GM18951 (cell line): ENCODE measurements around the gene SYCE3.

Source experiments
- POLR2A ChIP-seq: IDR thresholded peaks from 4 replicates; pipeline ENCODE4 v1.6.1; 2011; ENCODE audit warnings: mild to moderate bottlenecking; ENCODE audit not compliant: insufficient read length, insufficient read depth; ENCODE audit errors: extremely low read depth
- in situ Hi-C: fragments of 300-500 bp; cut with MboI; formaldehyde crosslinking; loops from one replicate; pipeline ENCODE4 v1.12.0; 2022; ENCODE audit warnings: low sequenced_read_pairs, mixed read lengths, inconsistent platforms; ENCODE audit not compliant: unreplicated experiment

Gene SYCE3

DNA sequence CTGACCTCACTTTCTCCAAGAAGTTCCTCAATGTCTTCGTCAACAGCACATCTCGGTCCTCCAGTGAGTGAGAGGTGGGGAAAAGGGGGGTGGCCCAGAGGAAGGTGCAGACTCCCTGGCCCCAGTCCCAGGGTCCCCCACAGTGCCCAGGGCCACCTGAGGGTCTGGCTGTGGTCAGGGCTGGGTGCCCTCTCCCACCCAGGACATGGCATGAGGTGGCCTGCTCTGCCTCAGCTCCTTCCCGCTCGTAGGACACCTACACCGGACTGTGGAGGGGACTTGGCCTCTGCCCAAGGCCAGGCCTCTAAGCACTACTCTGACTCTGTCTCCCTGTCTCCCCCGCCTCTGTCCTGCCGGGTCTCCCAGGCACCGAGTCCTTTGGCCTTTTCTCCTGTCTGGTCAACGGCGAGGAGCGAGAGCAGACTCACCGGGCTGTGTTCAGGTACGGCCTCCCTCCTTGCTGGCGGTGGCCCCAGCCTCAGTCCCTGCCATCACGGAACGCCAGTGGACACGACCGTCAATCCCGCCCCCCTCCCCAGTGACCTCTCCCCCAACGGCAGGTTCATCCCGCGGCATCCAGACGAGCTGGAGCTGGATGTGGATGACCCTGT lies 42.4 kb upstream of the SYCE3 start:
- in situ Hi-C loops = no loop called here
- TF ChIP-seq POLR2A = no peak

DNA sequence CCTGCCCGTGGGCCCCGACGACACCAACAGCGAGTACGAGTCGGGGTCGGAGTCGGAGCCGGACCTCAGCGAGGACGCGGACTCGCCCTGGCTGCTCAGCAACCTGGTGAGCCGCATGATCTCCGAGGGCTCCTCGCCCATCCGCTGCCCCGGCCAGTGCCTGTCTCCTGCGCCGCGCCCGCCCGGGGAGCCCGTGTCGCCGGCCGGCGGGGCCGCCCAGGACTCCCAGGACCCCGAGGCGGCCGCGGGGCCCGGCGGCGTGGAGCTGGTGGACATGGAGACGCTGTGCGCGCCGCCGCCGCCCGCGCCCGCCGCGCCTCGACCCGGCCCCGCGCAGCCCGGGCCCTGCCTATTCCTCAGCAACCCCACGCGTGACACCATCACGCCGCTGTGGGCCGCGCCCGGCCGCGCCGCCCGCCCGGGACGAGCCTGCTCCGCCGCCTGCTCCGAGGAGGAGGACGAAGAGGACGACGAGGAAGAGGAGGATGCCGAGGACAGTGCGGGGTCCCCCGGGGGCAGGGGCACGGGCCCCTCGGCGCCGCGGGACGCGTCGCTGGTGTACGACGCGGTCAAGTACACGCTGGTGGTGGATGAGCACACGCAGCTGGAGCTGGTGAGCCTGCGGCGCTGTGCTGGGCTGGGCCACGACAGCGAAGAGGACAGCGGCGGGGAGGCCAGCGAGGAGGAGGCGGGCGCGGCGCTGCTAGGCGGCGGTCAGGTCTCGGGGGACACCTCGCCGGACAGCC lies 41.7 kb upstream of the SYCE3 start:
- no peak for TF ChIP-seq POLR2A
- in situ Hi-C loops = no loop called here

GRCh38 chr22:50603511-50604255 lies 41.0 kb upstream of the SYCE3 start:
- in situ Hi-C loops = no loop called here
- no peak for TF ChIP-seq POLR2A

GRCh38 chr22:50602338-50602700 lies 39.6 kb upstream of the SYCE3 start:
- in situ Hi-C loops = no loop called here
- no peak for TF ChIP-seq POLR2A

- in situ Hi-C loops = no loop called here
- no peak for TF ChIP-seq POLR2A
Measured at GRCh38 chr22:50601669-50602337, 39.1 kb upstream of the SYCE3 start.

DNA sequence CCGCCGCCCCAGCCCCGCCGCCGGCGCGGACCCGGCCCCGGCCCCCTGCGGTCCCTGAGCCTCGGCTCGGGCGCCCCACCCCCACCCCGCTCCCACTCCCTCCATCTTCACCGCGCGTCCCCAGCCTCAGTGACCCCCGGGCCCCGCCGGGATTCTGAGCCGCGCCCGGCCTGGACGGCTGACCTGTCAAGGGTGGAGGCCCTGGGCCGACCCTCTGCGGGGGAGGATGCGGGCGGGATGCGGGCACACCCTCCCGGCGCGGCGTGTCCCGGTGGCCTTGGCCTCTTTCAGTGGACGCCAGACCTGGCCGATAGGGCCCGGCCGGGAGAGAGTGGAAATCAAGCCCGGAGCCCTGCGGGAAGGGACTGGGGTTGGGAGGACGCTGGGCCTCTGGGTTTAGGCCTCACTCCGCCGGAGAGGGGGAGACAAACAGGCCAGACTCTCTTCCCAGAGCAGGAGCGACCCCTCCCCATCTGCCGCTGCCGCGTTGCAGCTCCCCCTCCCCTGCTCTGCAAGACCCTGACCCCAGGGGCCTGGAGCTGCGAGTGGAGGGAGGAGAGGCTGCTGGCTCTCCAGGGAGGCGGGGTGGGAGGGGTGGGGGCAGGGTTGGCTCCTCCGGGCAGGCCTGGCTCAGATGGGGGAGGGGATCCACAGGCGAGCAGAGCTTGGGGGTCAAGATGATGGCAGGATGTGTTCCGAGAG lies 38.4 kb upstream of the SYCE3 start:
- in situ Hi-C loops = no loop called here

DNA sequence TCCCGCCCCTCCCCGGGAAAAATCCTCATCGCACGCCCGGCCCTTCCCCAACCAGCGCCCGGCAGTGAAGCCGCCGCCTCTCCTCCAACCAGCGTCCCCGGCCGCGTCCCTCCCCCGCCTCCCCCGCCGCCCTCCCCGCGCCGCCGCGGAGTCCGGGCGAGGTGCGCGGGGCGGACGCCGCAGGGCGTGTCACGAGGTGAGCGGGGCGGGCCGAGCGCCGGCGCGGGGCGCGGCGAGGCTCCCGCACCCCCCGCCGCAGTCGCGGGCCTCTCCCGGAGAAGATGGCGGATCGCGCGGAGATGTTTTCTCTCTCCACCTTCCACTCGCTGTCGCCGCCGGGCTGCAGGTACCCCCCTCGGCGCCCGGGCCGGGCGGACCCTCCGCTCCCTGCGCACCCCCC lies 37.8 kb upstream of the SYCE3 start, which contains the start of gene MAPK8IP2:
MAPK8IP2 (plus strand) TSS at position 256 of the 400 bp plus-strand sequence; CDS start at position 282, 26 bp downstream.
- no peak for TF ChIP-seq POLR2A

More for the DNA sequence above, 38.4 kb upstream of the SYCE3 start:
- no peak for TF ChIP-seq POLR2A

DNA sequence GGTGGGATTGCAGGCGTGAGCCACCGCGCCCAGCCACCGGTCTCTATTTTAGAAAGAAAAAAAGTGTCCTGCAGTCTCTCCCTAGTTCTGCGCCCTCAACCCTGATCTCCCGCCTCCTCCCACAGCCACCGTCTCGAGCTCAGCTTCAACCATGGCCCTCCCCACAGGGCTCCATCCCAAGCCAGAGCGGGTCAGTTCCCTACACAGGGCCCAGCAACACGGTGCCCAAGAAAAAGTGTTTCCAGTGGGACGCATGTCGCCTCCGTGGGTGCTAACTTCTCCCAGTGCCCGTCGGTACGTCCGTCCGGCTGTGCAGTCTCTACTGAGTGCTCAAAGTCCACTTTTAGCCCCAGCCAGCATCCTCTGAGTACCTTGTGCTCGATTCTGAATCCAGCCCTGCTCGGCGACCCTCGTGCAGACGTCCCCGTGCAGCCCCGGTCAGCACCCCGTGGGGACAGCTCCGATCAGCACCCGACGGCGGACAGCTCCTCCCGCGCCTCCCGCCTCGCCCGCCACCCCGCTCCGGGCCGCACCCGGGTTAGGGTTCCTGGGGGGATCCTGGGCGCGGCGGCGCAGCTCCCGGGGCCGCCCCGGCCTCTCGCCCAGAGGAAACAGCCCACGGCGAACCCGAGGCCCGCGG lies 37.2 kb upstream of the SYCE3 start:
- in situ Hi-C loops = no loop called here
- no peak for TF ChIP-seq POLR2A

More for the DNA sequence above, 37.8 kb upstream of the SYCE3 start, which contains the start of gene MAPK8IP2:
- in situ Hi-C loops = no loop called here

DNA sequence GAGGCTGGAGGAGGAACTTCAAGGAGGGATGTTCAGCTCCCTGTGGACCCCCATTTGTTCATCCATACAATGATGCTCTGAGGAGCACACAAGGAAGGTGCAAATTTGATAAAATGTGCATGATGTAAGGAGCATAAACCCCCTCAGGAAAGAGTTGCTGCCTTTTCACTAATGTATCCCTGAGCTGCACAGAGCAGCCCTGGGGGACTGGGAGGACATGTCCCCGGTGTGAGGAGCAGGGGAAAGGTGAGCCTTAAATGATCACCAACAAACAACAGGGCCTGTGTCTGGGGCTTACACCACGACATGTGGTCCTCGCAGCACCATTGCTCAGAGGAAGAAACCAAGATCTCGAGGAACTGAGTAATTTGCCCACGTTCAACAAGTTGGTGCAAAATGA lies 34.4 kb upstream of the SYCE3 start:
- in situ Hi-C loops = no loop called here

DNA sequence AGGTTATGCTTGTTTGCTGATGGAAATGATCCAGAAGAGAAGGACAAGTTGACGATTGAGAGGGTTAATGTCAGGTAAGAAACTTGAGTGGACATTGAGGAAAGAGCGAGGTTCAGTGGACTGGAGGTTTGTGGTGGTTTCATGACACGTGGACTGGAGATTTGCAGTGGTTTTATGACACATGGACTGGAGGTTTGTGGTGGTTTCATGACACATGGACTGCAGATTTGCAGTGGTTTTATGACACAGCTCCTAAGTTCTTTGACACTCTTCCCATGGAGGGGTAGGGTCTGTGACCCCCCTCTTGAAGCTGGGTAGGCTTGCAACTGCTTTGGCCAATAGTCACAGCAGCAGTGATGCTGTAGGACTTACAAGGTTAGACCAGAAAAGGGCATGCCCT lies 32.5 kb upstream of the SYCE3 start:
- in situ Hi-C loops = no loop called here
- no peak for TF ChIP-seq POLR2A

More for the DNA sequence above, 34.4 kb upstream of the SYCE3 start:
- no peak for TF ChIP-seq POLR2A

DNA sequence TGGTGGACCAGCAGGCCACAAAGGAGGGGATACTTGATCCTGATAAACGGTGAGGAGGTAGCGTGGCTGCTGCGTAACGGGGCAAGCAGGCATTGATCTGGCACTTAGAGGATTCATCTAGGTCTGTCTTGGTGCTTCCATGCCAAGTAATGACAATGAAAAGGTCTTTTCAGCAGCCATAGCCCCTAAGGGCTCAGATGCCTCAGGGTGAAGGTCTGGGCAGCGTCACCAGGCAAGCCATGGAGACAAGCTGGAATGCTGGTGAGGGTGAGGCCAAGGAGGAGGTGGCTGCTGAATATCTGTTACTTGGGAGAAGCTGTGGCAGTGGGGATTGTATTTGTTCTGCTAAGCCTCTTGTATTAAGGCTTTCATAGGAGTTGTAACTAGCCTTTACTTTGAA lies 24.7 kb upstream of the SYCE3 start:
- in situ Hi-C loops = no loop called here

DNA sequence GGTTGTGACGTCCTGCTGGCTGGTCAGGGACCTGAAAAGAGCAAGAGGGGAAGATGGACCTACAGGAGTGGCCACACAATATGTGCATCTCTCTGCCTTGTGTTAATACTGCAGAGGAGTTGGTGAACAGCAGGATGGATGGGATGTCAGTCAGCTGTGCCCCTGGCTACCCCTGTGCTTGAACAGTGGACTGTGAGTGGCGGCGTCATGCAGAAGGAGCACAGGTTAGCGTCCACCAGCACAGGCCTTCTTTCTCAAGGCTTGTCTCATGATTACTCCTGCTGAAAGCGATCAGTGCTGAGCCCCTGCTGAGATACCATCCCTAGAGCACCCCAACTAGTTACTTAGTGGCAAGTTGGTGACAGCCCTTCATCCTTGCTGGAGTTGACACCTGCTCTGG lies 23.7 kb upstream of the SYCE3 start:
- TF ChIP-seq POLR2A = no peak
- in situ Hi-C loops = no loop called here

More for the DNA sequence above, 24.7 kb upstream of the SYCE3 start:
- no peak for TF ChIP-seq POLR2A
